OCI-LY1 (cell line): ENCODE data around the gene CALML5.

Experiments used
- H2AFZ ChIP-seq: fragments of 200-600 bp; sonication (generic), shearing (Covaris generic); 2 replicates; pipeline ENCODE4 v1.6.0; 2014; ENCODE audit warnings: antibody characterized with exemption, mild to moderate bottlenecking, low read length
- H3F3A ChIP-seq: fragments of 200-600 bp; sonication (generic), shearing (Covaris generic); 2 replicates; pipeline ENCODE4 v1.6.0; 2014; ENCODE audit warnings: mild to moderate bottlenecking, antibody characterized with exemption, low read length, moderate library complexity; ENCODE audit not compliant: insufficient read depth
- H3K27ac ChIP-seq: fragments of 200-600 bp; sonication (generic); 2 replicates; pipeline ENCODE4 v1.5.1; 2014; ENCODE audit warnings: low read length, mixed run types, mild to moderate bottlenecking, low read depth; ENCODE audit not compliant: poor library complexity, severe bottlenecking
- H3K27me3 ChIP-seq: fragments of 200-600 bp; sonication (generic); 2 replicates; pipeline ENCODE4 v1.6.0; 2014; ENCODE audit warnings: antibody characterized with exemption, mild to moderate bottlenecking, low read length, moderate library complexity; ENCODE audit not compliant: insufficient read depth
- H3K36me3 ChIP-seq: fragments of 200-600 bp; sonication (generic); 2 replicates; pipeline ENCODE4 v1.6.1; 2014; ENCODE audit warnings: mild to moderate bottlenecking, antibody characterized with exemption, low read length, moderate library complexity, mixed read lengths; ENCODE audit not compliant: insufficient read depth
- H3K4me1 ChIP-seq: fragments of 200-600 bp; sonication (generic); 2 replicates; pipeline ENCODE4 v1.5.1; 2014; ENCODE audit warnings: mild to moderate bottlenecking, low read length, moderate library complexity; ENCODE audit not compliant: insufficient read depth, severe bottlenecking
- H3K4me2 ChIP-seq: fragments of 200-600 bp; sonication (generic), shearing (Covaris generic); 2 replicates; pipeline ENCODE4 v1.6.1; 2014; ENCODE audit warnings: low read length
- H3K4me3 ChIP-seq: fragments of 200-600 bp; sonication (generic); 2 replicates; pipeline ENCODE4 v1.5.1; 2014; ENCODE audit warnings: low read length, low read depth, mild to moderate bottlenecking, mixed read lengths; ENCODE audit not compliant: poor library complexity, severe bottlenecking
- H3K79me2 ChIP-seq: fragments of 200-600 bp; shearing (Covaris generic); 2 replicates; pipeline ENCODE4 v1.6.1; 2016; ENCODE audit warnings: mixed run types, low read length, mixed read lengths; ENCODE audit not compliant: insufficient read depth
- H3K9ac ChIP-seq: fragments of 200-600 bp; sonication (generic), shearing (Covaris generic); 2 replicates; pipeline ENCODE4 v1.6.1; 2014; ENCODE audit warnings: mild to moderate bottlenecking, low read length, mixed read lengths
- H3K9me2 ChIP-seq: fragments of 200-600 bp; sonication (generic), shearing (Covaris generic); 2 replicates; pipeline ENCODE4 v1.6.1; 2014; ENCODE audit warnings: low read depth, mild to moderate bottlenecking, low read length, mixed read lengths
- H3K9me3 ChIP-seq: fragments of 200-600 bp; shearing (Covaris generic); 2 replicates; pipeline ENCODE4 v1.6.1; 2014; ENCODE audit warnings: low read length, mixed read lengths
- H4K20me1 ChIP-seq: fragments of 200-600 bp; sonication (generic), shearing (Covaris generic); 2 replicates; pipeline ENCODE4 v1.6.0; 2016; ENCODE audit warnings: mild to moderate bottlenecking, low read length; ENCODE audit not compliant: insufficient read depth
- CTCF ChIP-seq: fragments of 200-600 bp; sonication (generic), shearing (Covaris generic); IDR thresholded peaks from 2 replicates; pipeline ENCODE4 v1.5.1; 2017; ENCODE audit warnings: mild to moderate bottlenecking, antibody characterized with exemption, low read length, moderate library complexity, mixed read lengths
- EZH2 ChIP-seq: fragments of 200-600 bp; sonication (generic), shearing (Covaris generic); IDR thresholded peaks from 2 replicates; pipeline ENCODE4 v1.8.0; 2017; ENCODE audit warnings: borderline replicate concordance, mixed run types, mild to moderate bottlenecking, antibody characterized with exemption, low read length, moderate library complexity, mixed read lengths

CALML5 gene

GRCh38 chr10:5460468-5461202 lies 38.7 kb downstream of the CALML5 start:
- H3K4me3 ChIP-seq = no peak overlapping the region
- H3K9ac ChIP-seq = no peak overlapping the region
- no peaks in the 10 kb centered on the region for H4K20me1 ChIP-seq
- peaks cover 50% of the 10 kb centered on the region for H3K36me3 ChIP-seq
- H2AFZ ChIP-seq = no peak overlapping the region
- no peak overlapping the region for H3K27ac ChIP-seq
- no peaks in the 10 kb centered on the region for H3F3A ChIP-seq
- TF ChIP-seq CTCF (no peak), EZH2 (no peak)
- no peaks in the 10 kb centered on the region for H3K9me2 ChIP-seq
- no peak overlapping the region for H3K4me2 ChIP-seq
- H3K79me2 ChIP-seq = no peaks in the 10 kb centered on the region
- H3K4me1 ChIP-seq = no peaks in the 10 kb centered on the region
- H3K27me3 ChIP-seq = no peaks in the 10 kb centered on the region
- no peaks in the 10 kb centered on the region for H3K9me3 ChIP-seq

DNA sequence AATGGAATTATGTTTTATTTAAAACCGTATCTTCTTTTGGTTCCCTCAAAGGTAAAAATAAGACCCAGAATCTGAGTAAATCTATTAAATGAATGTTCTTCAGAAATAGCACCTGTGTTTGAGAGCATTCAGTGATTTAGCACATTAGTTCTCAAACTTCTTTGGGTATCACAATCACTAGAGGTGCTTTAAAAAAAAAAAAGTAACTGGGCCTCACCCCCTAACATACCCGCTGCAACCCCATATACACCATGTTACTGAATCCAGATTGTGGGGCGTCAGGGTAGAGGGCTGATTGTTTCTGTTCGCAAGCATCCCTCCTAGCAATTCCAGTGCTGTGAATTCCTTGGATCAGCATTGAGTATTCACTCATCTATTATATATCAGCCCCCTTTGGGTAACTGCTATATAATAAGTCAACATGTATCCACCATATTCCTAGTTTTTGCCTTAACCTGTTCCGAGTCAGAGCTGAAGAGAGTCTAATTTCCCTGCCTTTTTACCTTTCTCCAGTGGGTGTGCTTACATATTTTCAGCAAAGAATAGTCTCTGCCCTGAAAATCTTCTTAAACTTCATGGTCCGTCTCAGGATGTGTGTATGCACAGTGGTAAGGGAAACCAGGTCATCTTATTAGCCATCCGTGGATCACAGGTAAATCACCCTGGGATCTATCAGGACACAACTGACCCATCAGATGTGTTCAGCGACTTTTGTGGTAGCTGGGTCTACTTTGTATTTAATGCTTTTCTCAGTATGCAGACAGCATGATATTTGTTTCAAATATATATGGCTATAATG lies 40.2 kb downstream of the CALML5 start:
- Histone ChIP-seq H3K9ac (no peak overlapping the region), H3K36me3 (peaks cover 65% of the 10 kb centered on the region), H3K4me3 (no peak overlapping the region), H3K9me3 (no peaks in the 10 kb centered on the region), H3K27me3 (no peaks in the 10 kb centered on the region), H2AFZ (no peak overlapping the region), H3F3A (no peaks in the 10 kb centered on the region), H3K27ac (no peak overlapping the region), H4K20me1 (no peaks in the 10 kb centered on the region), H3K79me2 (no peaks in the 10 kb centered on the region), H3K4me1 (no peaks in the 10 kb centered on the region), H3K4me2 (no peak overlapping the region), H3K9me2 (no peaks in the 10 kb centered on the region)
- no peak for TF ChIP-seq EZH2
- no peak for TF ChIP-seq CTCF

- Histone ChIP-seq H4K20me1 (no peaks in the 10 kb centered on the region), H3K4me3 (no peak overlapping the region), H3K79me2 (no peaks in the 10 kb centered on the region), H3K27ac (no peak overlapping the region), H2AFZ (no peak overlapping the region), H3K4me1 (no peaks in the 10 kb centered on the region), H3K27me3 (no peaks in the 10 kb centered on the region), H3K9ac (no peak overlapping the region), H3K4me2 (no peak overlapping the region), H3K9me2 (no peaks in the 10 kb centered on the region), H3K36me3 (peaks cover 72% of the 10 kb centered on the region), H3K9me3 (no peaks in the 10 kb centered on the region), H3F3A (no peaks in the 10 kb centered on the region)
- TF ChIP-seq CTCF (no peak), EZH2 (no peak)
Observed at GRCh38 chr10:5458425-5458824, 40.9 kb downstream of the CALML5 start.
